ENCODE measurements around the gene MAL.
"Not testable (repeated sequence)": the region's sequence is repeated elsewhere in the genome, so short reads cannot be mapped to it uniquely, and the experiment has no call there.

The MAL gene

DNA sequence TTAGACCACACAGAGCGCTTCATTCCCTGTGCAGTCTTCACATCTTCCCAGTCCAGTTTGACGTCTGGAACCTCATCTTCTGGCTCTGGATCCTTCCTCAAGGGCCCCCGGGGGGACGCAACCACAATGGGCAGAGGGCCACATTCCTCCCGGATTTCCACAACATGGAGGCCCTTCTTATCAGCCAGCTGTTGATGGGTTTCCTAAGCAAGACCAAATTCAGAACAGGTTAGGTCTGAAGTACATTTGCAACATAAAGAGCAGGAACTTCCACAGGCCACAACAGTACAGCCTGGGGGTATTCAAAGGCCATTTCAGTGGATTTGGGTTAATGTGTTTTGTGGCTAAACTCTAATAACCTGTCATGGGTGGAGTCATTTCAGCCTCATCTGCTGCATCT is 61.9 kb downstream of the MAL start:
- no peak for DNase-seq (ENCODE audit: low spot score)
- H3K4me3 ChIP-seq (ENCODE audit: severe bottlenecking) = no peak overlapping the region
- peaks cover 47% of the 10 kb centered on the region for H3K36me3 ChIP-seq (ENCODE audit: low read depth)
- TF ChIP-seq, protein P1, sequence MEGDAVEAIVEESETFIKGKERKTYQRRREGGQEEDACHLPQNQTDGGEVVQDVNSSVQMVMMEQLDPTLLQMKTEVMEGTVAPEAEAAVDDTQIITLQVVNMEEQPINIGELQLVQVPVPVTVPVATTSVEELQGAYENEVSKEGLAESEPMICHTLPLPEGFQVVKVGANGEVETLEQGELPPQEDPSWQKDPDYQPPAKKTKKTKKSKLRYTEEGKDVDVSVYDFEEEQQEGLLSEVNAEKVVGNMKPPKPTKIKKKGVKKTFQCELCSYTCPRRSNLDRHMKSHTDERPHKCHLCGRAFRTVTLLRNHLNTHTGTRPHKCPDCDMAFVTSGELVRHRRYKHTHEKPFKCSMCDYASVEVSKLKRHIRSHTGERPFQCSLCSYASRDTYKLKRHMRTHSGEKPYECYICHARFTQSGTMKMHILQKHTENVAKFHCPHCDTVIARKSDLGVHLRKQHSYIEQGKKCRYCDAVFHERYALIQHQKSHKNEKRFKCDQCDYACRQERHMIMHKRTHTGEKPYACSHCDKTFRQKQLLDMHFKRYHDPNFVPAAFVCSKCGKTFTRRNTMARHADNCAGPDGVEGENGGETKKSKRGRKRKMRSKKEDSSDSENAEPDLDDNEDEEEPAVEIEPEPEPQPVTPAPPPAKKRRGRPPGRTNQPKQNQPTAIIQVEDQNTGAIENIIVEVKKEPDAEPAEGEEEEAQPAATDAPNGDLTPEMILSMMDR (IDR thresholded peaks at IDR 0.05; ENCODE audit: poor library complexity, severe bottlenecking) = no peak
- no peaks in the 10 kb centered on the region for H3K9me3 ChIP-seq (ENCODE audit: severe bottlenecking)
- no peak overlapping the region for H3K27ac ChIP-seq (ENCODE audit: poor library complexity, severe bottlenecking)
- H3K4me1 ChIP-seq (ENCODE audit: insufficient read depth, poor library complexity, severe bottlenecking) = no peaks in the 10 kb centered on the region
- no peak for ATAC-seq (ENCODE audit: low read depth)
- no peaks in the 10 kb centered on the region for H3K27me3 ChIP-seq (ENCODE audit: insufficient read depth, poor library complexity, severe bottlenecking)

DNA sequence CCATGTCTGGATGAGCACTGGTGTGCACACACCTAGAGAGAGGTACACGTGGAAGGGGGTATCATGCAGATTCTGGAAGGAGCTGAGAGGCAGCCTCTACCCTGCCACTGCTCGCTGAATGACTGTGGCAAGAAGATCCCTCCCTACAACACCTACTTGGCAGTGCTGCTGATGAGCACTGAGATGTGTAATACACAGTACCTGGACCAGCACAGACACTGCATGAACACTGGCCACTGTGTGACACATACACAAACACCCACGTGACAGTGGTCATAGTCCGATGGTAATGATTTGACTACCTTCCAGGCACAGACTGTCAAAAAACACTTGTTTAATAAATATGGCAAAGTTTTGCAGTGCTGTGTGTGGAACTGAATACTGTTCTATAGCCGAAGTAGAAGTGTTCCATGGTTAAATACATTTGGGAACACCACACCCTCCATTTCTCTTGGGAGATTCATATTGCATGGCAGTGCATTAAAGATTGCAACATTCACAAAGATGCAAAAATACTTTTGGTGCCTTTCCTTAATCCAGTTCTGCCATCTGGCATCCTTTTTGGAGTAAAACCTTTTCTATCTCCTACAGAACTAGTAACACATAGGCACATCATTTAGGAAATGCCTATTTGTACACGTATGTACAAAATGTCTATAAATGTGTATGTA is 66.5 kb downstream of the MAL start:
- Histone ChIP-seq H3K27me3 (ENCODE audit: insufficient read depth, poor library complexity, severe bottlenecking) (no peaks in the 10 kb centered on the region), H3K36me3 (ENCODE audit: low read depth) (peaks cover 45% of the 10 kb centered on the region), H3K4me1 (ENCODE audit: insufficient read depth, poor library complexity, severe bottlenecking) (no peaks in the 10 kb centered on the region), H3K9me3 (ENCODE audit: severe bottlenecking) (no peaks in the 10 kb centered on the region), H3K27ac (ENCODE audit: poor library complexity, severe bottlenecking) (no peak overlapping the region), H3K4me3 (ENCODE audit: severe bottlenecking) (no peak overlapping the region)
- TF ChIP-seq, protein P1 (IDR thresholded peaks at IDR 0.05; ENCODE audit: poor library complexity, severe bottlenecking) = no peak
- ATAC-seq (ENCODE audit: low read depth) (no peak), DNase-seq (ENCODE audit: low spot score) (no peak)

DNA sequence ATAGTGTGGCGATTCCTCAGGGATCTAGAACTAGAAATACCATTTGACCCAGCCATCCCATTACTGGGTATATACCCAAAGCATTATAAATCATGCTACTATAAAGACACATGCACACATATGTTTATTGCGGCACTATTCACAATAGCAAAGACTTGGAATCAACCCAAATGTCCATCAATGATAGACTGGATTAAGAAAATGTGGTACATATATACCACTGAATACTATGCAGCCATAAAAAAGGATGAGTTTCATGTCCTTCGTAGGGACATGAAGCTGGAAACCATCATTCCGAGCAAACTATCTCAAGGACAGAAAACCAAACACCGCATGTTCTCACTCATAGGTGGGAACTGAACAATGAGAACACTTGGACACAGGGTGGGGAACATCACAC is 72.8 kb downstream of the MAL start:
- DNase-seq (ENCODE audit: low spot score); H3K9me3 ChIP-seq (ENCODE audit: severe bottlenecking); ATAC-seq (ENCODE audit: low read depth); H3K4me3 ChIP-seq (ENCODE audit: severe bottlenecking); H3K27ac ChIP-seq (ENCODE audit: poor library complexity, severe bottlenecking); H3K4me1 ChIP-seq (ENCODE audit: insufficient read depth, poor library complexity, severe bottlenecking); H3K27me3 ChIP-seq (ENCODE audit: insufficient read depth, poor library complexity, severe bottlenecking): not testable (repeated sequence)
- peaks cover 69% of the 10 kb centered on the region for H3K36me3 ChIP-seq (ENCODE audit: low read depth)

DNA sequence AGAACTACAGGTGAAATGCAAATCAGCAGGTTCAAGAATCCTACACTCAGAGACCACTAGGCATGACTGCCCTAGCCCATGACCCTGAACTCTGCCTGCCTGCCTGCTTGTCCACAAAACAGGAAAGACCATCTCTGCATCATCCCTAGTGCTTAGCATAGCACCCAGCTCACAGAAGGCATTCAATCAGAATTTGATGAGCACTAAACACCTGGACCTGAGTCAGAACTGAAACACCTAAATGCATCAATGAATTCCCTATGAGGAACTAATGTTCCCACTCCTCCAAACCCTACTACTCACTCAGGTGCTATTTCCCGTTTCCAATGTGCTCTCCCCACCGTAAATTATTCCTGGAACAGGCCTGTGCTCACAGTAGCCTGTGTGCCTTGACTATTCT is 74.4 kb downstream of the MAL start:
- Histone ChIP-seq H3K4me1 (ENCODE audit: insufficient read depth, poor library complexity, severe bottlenecking) (no peaks in the 10 kb centered on the region), H3K9me3 (ENCODE audit: severe bottlenecking) (no peaks in the 10 kb centered on the region), H3K36me3 (ENCODE audit: low read depth) (peaks cover 78% of the 10 kb centered on the region), H3K27ac (ENCODE audit: poor library complexity, severe bottlenecking) (no peak overlapping the region), H3K27me3 (ENCODE audit: insufficient read depth, poor library complexity, severe bottlenecking) (no peaks in the 10 kb centered on the region), H3K4me3 (ENCODE audit: severe bottlenecking) (no peak overlapping the region)
- DNase-seq (ENCODE audit: low spot score) (no peak), ATAC-seq (ENCODE audit: low read depth) (no peak)
- TF ChIP-seq, protein P1 (IDR thresholded peaks at IDR 0.05; ENCODE audit: poor library complexity, severe bottlenecking) = no peak

Data from RWPE2 (cell line).